Adrenal gland (tissue), 12 donors: ENCODE results near the gene AKT1S1. TPM values are rescaled to one million over a fixed set of nuclear protein-coding genes. Genes with fewer than 3 reads are reported as not detected.

Experiments used
- DNase-seq, 7 donors: peaks; one replicate each; pipeline ENCODE4 v3.0.0-alpha.2; 2019 to 2020
- H3K27ac ChIP-seq, 5 donors: fragments of 200-600 bp; sonication (generic) in 4 of 5; 1 replicate in 3 of 5; 2 replicates in 2 of 5; pipeline versions ENCODE4 v1.5.1 to v1.8.0; 2016 to 2020; ENCODE audit warnings: mild to moderate bottlenecking in 1 of 5
- H3K27me3 ChIP-seq: fragments of 200-600 bp; 2 replicates; pipeline ENCODE4 v1.8.0; 2021
- H3K36me3 ChIP-seq, 2 donors: fragments of 200-600 bp; replicated peaks in 1 of 2; 1 replicate in 1 of 2; 2 replicates in 1 of 2; pipeline versions ENCODE4 v1.5.1 to v1.8.0; 2018 to 2022
- H3K4me1 ChIP-seq, 2 donors: fragments of 200-600 bp; replicated peaks in 1 of 2; 1 replicate in 1 of 2; 2 replicates in 1 of 2; pipeline versions ENCODE4 v1.5.1 to v1.8.0; 2018 to 2021
- H3K4me3 ChIP-seq, 4 donors: fragments of 200-600 bp; sonication (generic) in 3 of 4; one replicate each; pipeline ENCODE4 v1.5.1; 2016 to 2018
- H3K9me3 ChIP-seq, 3 donors: fragments of 200-600 bp; sonication (generic) in 1 of 3; replicated peaks in 1 of 3; 1 replicate in 2 of 3; 2 replicates in 1 of 3; pipeline versions ENCODE4 v1.5.1 to v1.8.0; 2016 to 2021
- CTCF ChIP-seq, 6 experiments: fragments of 450-650 bp in 4 of 6; fragments of 200-600 bp in 2 of 6; sonication (generic) in 1 of 6; IDR thresholded peaks; 1 replicate in 5 of 6; 2 replicates in 1 of 6; pipeline versions ENCODE4 v1.5.1 to v1.8.0; 2016 to 2021; ENCODE audit warnings: antibody characterized with exemption in 6 of 6, mild to moderate bottlenecking in 2 of 6, moderate library complexity in 1 of 6
- POLR2A ChIP-seq, 2 donors: fragments of 450-650 bp; IDR thresholded peaks; one replicate each; pipeline ENCODE4 v1.6.1; 2017; ENCODE audit warnings: antibody characterized with exemption in 2 of 2, mild to moderate bottlenecking in 2 of 2, moderate library complexity in 1 of 2
- WGBS, 4 donors: extraction: QIAGEN DNeasy Blood & Tissue Kit in 2 of 4; methylation state at CpG; one replicate each; pipeline versions ENCODE4 v1.1.5 to v1.1.7; 2013 to 2017; 5-methylcytosine and 5-hydroxymethylcytosine counted together
- intact Hi-C, 2 donors: fragments of 100-400 bp; cut with DNase I; formaldehyde crosslinking; loops; one replicate each; pipeline versions ENCODE4 v1.14.1 to v1.15.0; 2022 to 2023
- polyA plus RNA-seq, 3 donors: library from polyadenylated mRNA; stranded (reverse); fragments of 200-250 nt in 2 of 3; fragments of 350-450 nt in 1 of 3; fragmentation: Illumina TruSeq in 1 of 3; extraction: RNeasy Lipid Tissue Mini Kit (QIAGEN cat#74804) in 1 of 3; gene quantifications; one replicate each; pipeline ENCODE4 v1.2.3, GENCODE V29; 2013 to 2014
- total RNA-seq, 9 donors: library from RNA; depleted of rRNA in 4 of 9; stranded (reverse); fragments of >200 nt in 4 of 9; fragments of 120-200 nt in 1 of 9; fragmentation: NEBNext Ultra II Directional in 1 of 9; extraction: Animal tissue kit (Norgen Biotek cat#: 25700) in 1 of 9; gene quantifications; one replicate each; pipeline versions ENCODE4 v1.1.0 to v1.2.4, GENCODE V29; 2013 to 2023
- donor health status: healthy with polysubstance abuse.
- donor health status: Bipolar disorder and iron deficiency.
- donor health status: DM: yes; HTN: yes; CAD: no.
- donor health status: DM: no; HTN: no; CAD: no.
- donor health status: DM: no; HTN: no; CAD: no.
- donor health status: DM: yes; HTN: yes; CAD: no.

Gene AKT1S1
- total and polyA plus RNA-seq, 12 donors, result 19.8 to 89.6 (median 59.1) TPM

- Histone ChIP-seq H3K36me3 (no peaks in the 10 kb centered on the region), H3K4me3 (no peak overlapping the region), H3K9me3 (no peaks in the 10 kb centered on the region), H3K27me3 (no peaks in the 10 kb centered on the region), H3K27ac (no peak overlapping the region), H3K4me1 (no peaks in the 10 kb centered on the region)
- 44 to 54% (median 49%) methylated on average over 3 of the region's 3 CpGs for WGBS, 4 donors
- TF ChIP-seq POLR2A (IDR thresholded peaks at IDR 0.05), result no peak
- TF ChIP-seq CTCF (IDR thresholded peaks at IDR 0.05), result no peak
- intact Hi-C loops, result no loop called here
- no peak for DNase-seq
Observed at GRCh38 chr19:49845414-49845813, 31.7 kb downstream of the AKT1S1 start.

DNA sequence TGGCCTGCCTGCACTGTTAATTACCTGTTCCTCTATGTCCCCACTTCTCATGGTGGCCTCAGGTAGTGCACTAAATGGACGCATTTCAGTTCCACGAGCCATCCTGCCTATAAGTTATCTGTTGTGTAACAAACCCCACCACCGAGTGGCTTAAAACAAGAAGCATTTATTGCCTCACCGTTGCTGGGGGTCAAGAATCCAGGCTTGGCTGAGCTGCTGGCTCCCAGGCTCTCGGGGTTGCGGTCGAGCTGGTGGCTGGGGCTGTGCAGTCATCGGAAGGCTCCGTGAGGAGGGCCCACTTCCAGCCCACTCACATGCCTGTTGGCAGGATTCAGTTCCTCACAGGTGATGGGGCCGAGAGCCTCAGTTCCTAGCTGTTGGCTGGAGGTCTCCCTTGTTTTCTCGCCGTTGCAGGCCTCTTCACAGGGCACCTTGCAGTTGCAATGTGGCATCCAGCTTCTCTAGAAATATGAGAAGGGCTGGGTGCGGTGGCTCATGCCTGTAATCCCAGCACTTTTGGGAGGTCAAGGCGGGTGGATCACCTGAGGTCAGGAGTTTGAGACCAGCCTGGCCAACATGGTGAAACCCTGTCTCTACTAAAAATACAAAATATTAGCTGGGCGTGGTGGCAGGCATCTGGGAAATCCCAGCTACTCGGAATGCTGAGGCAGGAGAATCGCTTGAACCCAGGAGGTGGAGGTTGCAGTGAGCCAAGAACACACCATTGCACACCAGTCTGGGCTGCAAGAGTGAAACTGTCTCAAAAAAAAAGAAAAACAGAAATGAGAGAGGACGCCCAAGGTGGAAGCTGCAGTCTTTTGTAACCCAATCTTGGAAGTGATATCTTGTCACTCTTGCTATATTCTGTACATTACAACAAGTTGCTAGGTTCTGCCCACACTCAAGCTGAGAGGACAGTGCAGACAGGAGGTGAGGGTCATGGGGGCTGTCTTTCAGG, 32.7 kb downstream of the AKT1S1 start:
- TF ChIP-seq POLR2A (IDR thresholded peaks at IDR 0.05) (no peak), CTCF (IDR thresholded peaks at IDR 0.05) (no peak)
- intact Hi-C loops, result no loop called here
- H3K27ac ChIP-seq, result no peak overlapping the region
- peaks cover 0 to 4% of the 10 kb centered on the region in 2 donors for H3K36me3 ChIP-seq
- WGBS, 4 donors, result 74 to 84% (median 78%) methylated on average over 11 to 18 of the region's 18 CpGs
- no peaks in the 10 kb centered on the region for H3K9me3 ChIP-seq
- H3K27me3 ChIP-seq, result no peaks in the 10 kb centered on the region
- no peak overlapping the region for H3K4me3 ChIP-seq
- no peak for DNase-seq
- H3K4me1 ChIP-seq, result no peaks in the 10 kb centered on the region

DNA sequence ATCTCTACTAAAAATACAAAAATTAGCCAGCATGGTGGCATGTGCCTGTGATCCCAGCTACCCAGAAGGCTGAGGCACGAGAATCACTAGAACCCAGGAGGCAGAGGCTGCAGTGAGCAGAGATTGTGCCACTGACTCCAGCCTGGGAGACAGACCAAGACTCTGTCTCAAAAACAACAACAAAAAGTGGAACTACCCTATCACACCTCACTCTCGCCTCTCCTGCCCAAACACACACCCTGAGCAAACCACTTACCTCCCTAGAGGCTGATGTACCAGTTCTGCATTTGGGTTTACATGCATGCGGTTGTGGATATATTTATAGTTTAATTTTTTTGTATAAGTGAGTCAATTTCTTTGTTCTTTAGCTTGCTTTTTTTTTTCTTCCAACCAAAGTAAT, 33.9 kb downstream of the AKT1S1 start:
- no peak overlapping the region for H3K27ac ChIP-seq
- WGBS, 4 donors, result 77 to 85% (median 82%) methylated on average over 3 of the region's 3 CpGs
- no peak for TF ChIP-seq CTCF (IDR thresholded peaks at IDR 0.05)
- no peak for TF ChIP-seq POLR2A (IDR thresholded peaks at IDR 0.05)
- no peaks in the 10 kb centered on the region for H3K4me1 ChIP-seq
- no peak overlapping the region for H3K4me3 ChIP-seq
- no peaks in the 10 kb centered on the region for H3K27me3 ChIP-seq
- peaks cover 0 to 15% of the 10 kb centered on the region in 2 donors for H3K36me3 ChIP-seq
- no peak for DNase-seq
- intact Hi-C loops, result no loop called here
- no peaks in the 10 kb centered on the region for H3K9me3 ChIP-seq

DNA sequence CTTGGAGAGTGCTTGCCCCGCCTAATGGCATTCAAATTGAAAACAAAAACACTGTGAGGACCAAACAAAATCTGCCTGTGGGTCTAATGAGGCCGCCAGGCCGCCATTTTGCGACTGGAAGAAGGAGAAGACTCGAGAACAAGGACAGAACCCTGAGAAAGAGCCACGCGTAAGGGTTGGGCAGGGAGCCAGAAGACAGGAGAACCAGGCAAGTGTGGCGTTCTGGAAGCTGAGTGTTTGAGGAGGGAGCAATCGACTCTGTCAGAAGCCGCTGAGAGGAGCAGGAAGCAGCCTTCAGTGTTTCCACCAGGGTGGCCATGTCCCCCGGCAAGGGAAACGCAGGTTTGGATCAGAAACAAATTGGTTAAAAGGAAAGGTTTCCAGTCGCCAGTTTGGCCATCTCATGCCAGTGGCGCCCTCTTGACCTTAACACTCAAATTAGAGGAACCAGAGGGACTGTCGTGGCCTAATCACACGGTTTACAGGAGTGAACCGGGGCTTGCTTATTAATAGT, 36.4 kb downstream of the AKT1S1 start:
- Histone ChIP-seq H3K27ac (no peak overlapping the region), H3K36me3 (peaks cover 0 to 39% of the 10 kb centered on the region in 2 donors), H3K27me3 (no peaks in the 10 kb centered on the region), H3K4me1 (no peaks in the 10 kb centered on the region), H3K4me3 (no peak overlapping the region), H3K9me3 (no peaks in the 10 kb centered on the region)
- no peak for DNase-seq
- intact Hi-C loops, result no loop called here
- TF ChIP-seq POLR2A (IDR thresholded peaks at IDR 0.05) (no peak), CTCF (IDR thresholded peaks at IDR 0.05) (no peak)
- WGBS, 4 donors, result 86 to 91% (median 88%) methylated on average over 17 of the region's 17 CpGs
